Activated CD4-positive, alpha-beta T cell treated with anti-CD3 and anti-CD28 coated beads for 36 hours (primary cell): ENCODE measurements around the gene TMEM163. TPM values are rescaled to one million over a fixed set of nuclear protein-coding genes. Genes with fewer than 3 reads are reported as not detected.

Source experiments
- ATAC-seq: fragments of 200-7000 bp; cut with Tn5 transposase; one replicate; pipeline ENCODE4 v1.10.0; 2021; ENCODE audit warnings: mild to moderate bottlenecking, moderate library complexity
- CTCF ChIA-PET: fragments of 350-600 bp; sonication (Branson Sonifier 250); formaldehyde crosslinking; loops from one replicate; lab custom pipeline; 2021; ENCODE audit warnings: antibody characterized with exemption; lab: Charles Lee
- POLR2A ChIA-PET: fragments of 350-600 bp; sonication (Branson Sonifier 250); formaldehyde crosslinking; loops from one replicate; lab custom pipeline; 2021; ENCODE audit warnings: antibody characterized with exemption, inconsistent platforms; lab: Charles Lee
- DNase-seq: peaks from one replicate; pipeline ENCODE4 v3.0.0-alpha.2; 2020
- H3K27ac Mint-ChIP-seq: one replicate; pipeline ENCODE4 v1.8.0; 2021; ENCODE audit warnings: mixed read lengths
- H3K27me3 Mint-ChIP-seq: one replicate; pipeline ENCODE4 v1.8.0; 2021; ENCODE audit warnings: mixed read lengths
- H3K36me3 Mint-ChIP-seq: one replicate; pipeline ENCODE4 v1.8.0; 2021; ENCODE audit warnings: low read depth, mixed read lengths
- H3K4me1 Mint-ChIP-seq: one replicate; pipeline ENCODE4 v1.8.0; 2021; ENCODE audit warnings: mixed read lengths
- H3K4me3 Mint-ChIP-seq: one replicate; pipeline ENCODE4 v1.8.0; 2021; ENCODE audit warnings: mild to moderate bottlenecking, moderate library complexity, mixed read lengths
- H3K9me3 Mint-ChIP-seq: one replicate; pipeline ENCODE4 v1.8.0; 2021; ENCODE audit warnings: low read depth, mixed read lengths
- intact Hi-C, 2 experiments: fragments of 100-400 bp; cut with DNase I in 1 of 2; cut with micrococcal nuclease in 1 of 2; formaldehyde crosslinking; loops; one replicate each; pipeline versions ENCODE4 v1.14.2 to v1.15.1; 2022 to 2024; cut with DNase I, micrococcal nuclease
- total RNA-seq, 2 experiments: library from RNA; stranded (reverse); gene quantifications; one replicate each; pipeline ENCODE4 v1.2.3, GENCODE V29; 2021

The TMEM163 gene
- total RNA-seq, 2 experiments from 2014 or later, result 0.11 TPM; not detected in 1

DNA sequence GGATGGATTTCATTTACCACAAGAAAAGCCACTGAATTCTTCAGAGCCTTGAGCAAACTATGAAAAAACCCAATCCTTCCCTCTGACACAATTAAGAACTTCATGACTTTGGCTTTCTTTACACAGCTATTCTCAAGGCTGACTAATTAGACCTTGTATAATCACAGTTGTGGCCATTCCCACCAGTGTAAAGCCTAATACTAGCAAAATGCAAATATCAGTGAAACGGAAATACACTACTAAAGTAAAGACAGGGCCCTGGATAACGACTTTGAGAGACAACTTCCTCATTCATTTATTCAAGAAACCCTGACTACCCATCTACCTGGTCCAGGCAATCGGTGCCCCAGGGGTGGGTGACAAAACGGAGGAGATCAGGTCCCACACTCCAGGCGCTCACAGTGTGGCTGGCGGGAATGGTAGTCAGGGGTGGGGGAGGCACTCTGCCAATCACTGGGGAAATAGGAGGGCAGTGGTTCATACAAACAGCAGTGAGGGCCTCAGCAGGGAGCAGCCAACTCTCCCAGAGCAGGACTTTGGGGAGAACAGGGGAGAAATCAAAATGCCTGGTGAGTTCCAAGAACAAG, 28.1 kb downstream of the TMEM163 start:
- CTCF ChIA-PET, result no interaction called here
- no peaks in the 10 kb centered on the region for H3K36me3 Mint-ChIP-seq
- ATAC-seq (no peak), DNase-seq (no peak)
- no peaks in the 10 kb centered on the region for H3K9me3 Mint-ChIP-seq
- H3K27ac Mint-ChIP-seq, result no peak overlapping the region
- H3K4me1 Mint-ChIP-seq, result no peaks in the 10 kb centered on the region
- no peak overlapping the region for H3K4me3 Mint-ChIP-seq
- intact Hi-C loops, result no loop called here
- no peaks in the 10 kb centered on the region for H3K27me3 Mint-ChIP-seq
- POLR2A ChIA-PET, result no interaction called here

DNA sequence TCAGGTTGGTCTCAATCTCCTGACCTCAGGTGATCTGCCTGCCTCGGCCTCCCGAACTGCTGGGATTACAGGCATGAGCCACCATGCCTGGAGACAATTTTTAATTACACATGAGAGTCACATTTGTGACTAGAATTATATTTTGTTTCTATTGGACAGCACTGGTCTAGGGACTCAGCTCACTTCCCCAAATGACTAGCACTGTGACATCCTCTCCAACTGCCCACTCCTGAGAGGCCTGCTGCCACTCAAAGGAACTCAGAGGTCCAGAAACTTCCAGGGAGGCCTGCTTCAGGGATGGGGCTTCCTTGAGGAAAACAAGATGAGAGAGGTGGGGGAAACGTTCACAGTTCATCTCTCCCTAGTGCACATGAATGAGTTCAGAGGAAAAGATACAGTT, 29.5 kb downstream of the TMEM163 start:
- ChIA-PET CTCF (interaction anchor here (0.7 kb wide), 1 partner anchor 45 kb away, joined by 3 read pairs; no protein-coding TSS in a partner anchor), POLR2A (no interaction called here)
- intact Hi-C loops, result no loop called here
- ATAC-seq (no peak), DNase-seq (no peak)
- Mint-ChIP-seq H3K36me3 (no peaks in the 10 kb centered on the region), H3K4me1 (no peaks in the 10 kb centered on the region), H3K9me3 (no peaks in the 10 kb centered on the region), H3K4me3 (no peak overlapping the region), H3K27ac (no peak overlapping the region), H3K27me3 (no peaks in the 10 kb centered on the region)

DNA sequence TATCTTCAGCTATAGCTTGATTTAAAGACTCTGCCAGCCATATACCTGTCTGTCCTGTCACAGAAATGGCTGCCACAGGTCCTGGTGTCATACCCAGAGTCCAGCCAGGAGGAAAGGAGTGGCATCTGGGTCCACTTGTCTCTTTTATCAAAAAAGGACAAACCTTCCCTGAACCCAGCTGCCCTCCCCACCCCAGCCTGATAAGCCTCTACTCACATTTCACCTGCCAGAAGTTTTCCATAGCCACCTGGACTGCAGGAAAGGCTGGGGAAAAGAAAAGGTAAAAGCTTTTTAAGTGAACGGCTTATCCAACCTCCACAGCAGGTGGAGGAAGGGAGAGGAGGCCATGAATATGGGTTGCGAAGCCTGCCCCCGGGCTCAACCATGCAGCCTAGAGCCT, 32.8 kb downstream of the TMEM163 start:
- intact Hi-C loops, result no loop called here
- Mint-ChIP-seq H3K4me1 (peaks cover 19% of the 10 kb centered on the region), H3K9me3 (no peaks in the 10 kb centered on the region), H3K4me3 (no peak overlapping the region), H3K27ac (no peak overlapping the region), H3K27me3 (peaks cover 2% of the 10 kb centered on the region), H3K36me3 (no peaks in the 10 kb centered on the region)
- DNase-seq (no peak), ATAC-seq (no peak)
- ChIA-PET POLR2A (no interaction called here), CTCF (no interaction called here)

DNA sequence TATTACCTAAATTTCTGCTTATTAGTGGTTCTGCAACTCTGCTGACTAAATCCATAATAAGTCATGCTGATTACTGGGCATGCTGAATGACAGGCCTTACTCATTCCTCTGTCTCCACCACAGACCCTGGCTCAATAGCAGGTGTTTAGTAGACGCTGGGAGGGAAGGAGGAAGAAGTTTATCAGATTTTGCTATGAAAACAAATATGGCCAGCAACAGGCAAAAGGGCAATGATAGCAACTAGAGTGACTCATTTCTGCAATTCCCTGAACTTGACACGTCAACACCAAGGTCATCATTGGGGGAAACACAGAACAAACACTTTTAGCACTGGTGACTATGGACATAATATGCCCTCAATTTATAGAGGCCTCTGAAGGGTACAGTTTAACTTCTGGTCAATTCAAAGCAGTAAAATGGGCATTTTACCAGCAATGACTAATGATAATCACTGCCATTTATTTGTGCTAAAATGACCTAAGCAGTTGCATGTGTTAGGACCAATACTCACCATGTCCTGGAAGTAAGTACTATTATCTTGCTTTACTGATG, 35.2 kb downstream of the TMEM163 start:
- Mint-ChIP-seq H3K4me3 (no peak overlapping the region), H3K27me3 (peaks cover 2% of the 10 kb centered on the region), H3K36me3 (no peaks in the 10 kb centered on the region), H3K4me1 (peaks cover 37% of the 10 kb centered on the region), H3K27ac (no peak overlapping the region), H3K9me3 (no peaks in the 10 kb centered on the region)
- peak; percentile 86 for ATAC-seq
- ChIA-PET CTCF (no interaction called here), POLR2A (no interaction called here)
- peak; percentile 43 for DNase-seq
- intact Hi-C loops, result loop anchor here (1.0 to 2.0 kb wide), 3 partner anchors 13 to 31 kb away; no protein-coding TSS in a partner anchor

DNA sequence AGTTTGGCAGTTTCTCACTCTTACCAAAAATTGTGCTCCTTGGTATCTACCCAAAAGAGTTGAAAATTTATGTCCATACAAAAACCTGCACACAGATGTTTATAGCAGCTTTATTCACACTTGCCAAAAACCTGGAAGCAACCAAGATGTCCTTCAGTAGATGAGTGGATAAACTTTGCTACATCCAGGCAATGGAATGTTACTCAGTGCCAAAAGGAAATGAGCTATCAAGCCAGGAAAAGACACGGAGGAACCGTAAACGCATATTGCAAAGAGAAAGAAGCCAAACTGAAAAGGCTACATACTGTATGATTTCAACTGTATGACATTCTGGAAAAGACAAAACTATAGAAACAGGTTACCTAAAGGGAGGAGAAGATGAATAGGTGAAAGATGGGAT, 36.1 kb downstream of the TMEM163 start:
- ATAC-seq, result no peak
- no peaks in the 10 kb centered on the region for H3K36me3 Mint-ChIP-seq
- intact Hi-C loops, result loop anchor here (1.0 to 2.0 kb wide), 3 partner anchors 12 to 32 kb away; no protein-coding TSS in a partner anchor
- peaks cover 2% of the 10 kb centered on the region for H3K27me3 Mint-ChIP-seq
- ChIA-PET POLR2A (no interaction called here), CTCF (interaction anchor here (0.8 kb wide), 1 partner anchor 17 kb away, joined by 3 read pairs; no protein-coding TSS in a partner anchor)
- H3K9me3 Mint-ChIP-seq, result no peaks in the 10 kb centered on the region
- DNase-seq, result no peak
- peaks cover 44% of the 10 kb centered on the region for H3K4me1 Mint-ChIP-seq
- no peak overlapping the region for H3K27ac Mint-ChIP-seq
- H3K4me3 Mint-ChIP-seq, result no peak overlapping the region

DNA sequence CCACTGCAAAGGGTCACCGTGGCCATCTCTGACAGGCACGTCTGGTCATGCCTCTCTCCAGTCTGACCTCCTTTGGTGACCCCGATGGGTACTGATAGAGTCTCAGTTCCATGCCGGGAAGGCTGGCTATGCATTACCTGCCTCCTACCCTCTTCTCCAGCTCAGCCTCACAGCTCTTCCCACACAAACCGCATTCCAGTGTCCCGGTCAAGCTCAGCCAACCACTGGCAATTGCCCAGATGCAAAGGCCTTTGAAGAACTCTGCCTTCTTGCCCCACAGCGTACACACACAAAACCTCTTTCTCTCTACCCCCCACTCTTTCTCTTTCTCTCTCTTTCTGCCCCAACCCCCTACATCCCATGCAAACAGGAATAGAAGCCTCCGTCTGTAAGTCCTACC, 37.6 kb downstream of the TMEM163 start:
- Mint-ChIP-seq H3K4me1 (peaks cover 58% of the 10 kb centered on the region), H3K27me3 (peaks cover 2% of the 10 kb centered on the region), H3K27ac (no peak overlapping the region), H3K36me3 (no peaks in the 10 kb centered on the region), H3K9me3 (no peaks in the 10 kb centered on the region), H3K4me3 (no peak overlapping the region)
- intact Hi-C loops, result no loop called here
- ChIA-PET CTCF (interaction anchor here (1.0 kb wide), 1 partner anchor 21 kb away, joined by 3 read pairs; no protein-coding TSS in a partner anchor), POLR2A (no interaction called here)
- DNase-seq, result no peak
- ATAC-seq, result no peak

DNA sequence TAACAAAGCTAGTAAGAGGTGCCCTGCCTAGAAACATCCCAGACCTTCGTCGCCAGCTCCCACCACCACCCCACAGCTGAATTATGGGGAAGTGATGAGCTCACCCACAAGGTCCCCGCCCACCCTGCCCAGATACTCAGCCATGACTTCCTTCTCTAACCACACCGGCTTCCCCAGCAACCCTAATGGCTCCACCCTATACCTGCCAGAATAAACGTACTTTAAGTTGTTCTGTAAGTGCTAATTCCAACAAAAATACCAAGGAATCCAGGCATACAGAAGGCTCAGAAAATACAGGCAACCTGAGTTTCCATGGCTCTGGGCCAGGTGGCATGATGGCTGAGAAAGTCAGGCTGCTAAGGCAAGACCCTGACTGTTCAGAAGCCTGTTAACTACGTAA, 39.1 kb downstream of the TMEM163 start:
- H3K27ac Mint-ChIP-seq, result peak overlapping the region; percentile 38
- no peaks in the 10 kb centered on the region for H3K9me3 Mint-ChIP-seq
- ChIA-PET CTCF (interaction anchor here (1.9 kb wide), 1 partner anchor 8 kb away, joined by 5 read pairs; no protein-coding TSS in a partner anchor), POLR2A (interaction anchor here (1.4 kb wide), 1 partner anchor 11 kb away, joined by 4 read pairs; no protein-coding TSS in a partner anchor)
- peak; percentile 57 for ATAC-seq
- intact Hi-C loops, result no loop called here
- no peaks in the 10 kb centered on the region for H3K36me3 Mint-ChIP-seq
- H3K4me1 Mint-ChIP-seq, result peaks cover 58% of the 10 kb centered on the region
- H3K27me3 Mint-ChIP-seq, result peaks cover 2% of the 10 kb centered on the region
- DNase-seq, result peak; percentile 46
- H3K4me3 Mint-ChIP-seq, result no peak overlapping the region

DNA sequence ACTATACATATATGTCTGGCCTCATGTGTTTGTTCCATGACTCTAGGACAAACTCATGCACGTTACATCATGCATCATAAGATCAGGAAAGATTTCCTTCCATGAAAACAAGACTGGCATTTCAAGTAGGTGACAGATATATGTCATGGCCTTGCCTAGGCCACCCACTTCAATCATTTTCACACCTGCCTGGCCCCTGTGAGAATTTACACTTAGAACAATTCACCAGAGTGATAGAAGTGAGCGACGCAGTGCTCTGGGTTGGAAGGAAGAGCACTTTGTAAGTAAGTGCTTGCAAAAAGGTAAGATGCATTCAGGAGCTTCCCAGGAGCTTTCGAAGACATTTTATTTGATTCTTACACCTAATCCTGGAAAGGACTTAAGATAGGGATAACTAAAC, 39.5 kb downstream of the TMEM163 start:
- POLR2A ChIA-PET, result interaction anchor here (1.4 kb wide), 1 partner anchor 11 kb away, joined by 4 read pairs; no protein-coding TSS in a partner anchor

DNA sequence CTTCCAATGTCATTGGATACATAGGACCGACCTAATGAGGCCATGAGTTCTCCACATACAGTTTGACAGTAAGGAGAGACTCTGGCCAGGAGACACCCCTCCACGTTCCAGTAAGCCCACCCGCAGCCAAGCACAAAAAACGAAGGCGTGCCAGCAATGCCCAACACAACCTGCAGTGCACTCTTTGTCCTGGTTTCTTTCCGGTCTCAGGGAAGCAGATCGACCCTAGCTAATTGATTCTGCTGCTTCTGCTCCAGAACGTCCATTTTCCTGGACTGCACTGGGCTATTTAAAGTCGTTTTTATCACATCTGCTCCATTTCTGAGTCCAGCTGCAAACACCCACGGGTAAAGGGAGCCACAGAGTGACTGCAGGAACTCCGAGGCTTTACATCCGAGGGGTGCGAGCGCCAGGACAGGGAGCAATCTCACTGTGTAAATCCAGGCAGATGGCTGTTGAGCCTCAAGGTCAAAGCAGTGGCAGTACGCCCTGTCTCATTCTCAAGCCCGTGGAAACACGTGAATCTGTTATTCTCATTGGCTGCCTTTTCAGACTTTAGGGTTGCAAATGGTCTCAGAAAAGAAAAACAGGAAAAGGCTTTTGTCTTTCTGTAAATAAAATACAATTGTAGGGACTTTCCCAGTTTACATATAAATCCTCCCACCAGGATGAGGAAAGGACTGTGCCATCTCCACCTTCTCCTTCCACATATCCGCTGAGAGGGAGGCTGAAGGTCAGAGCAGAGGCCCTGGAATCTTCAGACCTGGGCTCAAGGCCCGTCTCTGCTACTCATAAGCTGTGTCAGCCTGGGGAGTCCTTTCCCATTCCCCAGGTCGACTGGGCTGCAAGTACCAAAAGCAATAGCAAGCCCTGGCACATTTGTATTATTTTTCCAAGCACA, 40.7 kb downstream of the TMEM163 start:
- intact Hi-C loops, result no loop called here
- ChIA-PET CTCF (interaction anchor here (0.6 to 1.9 kb wide), 2 partner anchors 9 to 270 kb away, joined by 3 to 5 read pairs; no protein-coding TSS in a partner anchor), POLR2A (no interaction called here)
- Mint-ChIP-seq H3K9me3 (no peaks in the 10 kb centered on the region), H3K4me1 (peaks cover 49% of the 10 kb centered on the region), H3K27me3 (peaks cover 2% of the 10 kb centered on the region), H3K4me3 (no peak overlapping the region), H3K36me3 (no peaks in the 10 kb centered on the region), H3K27ac (no peak overlapping the region)
- no peak for DNase-seq
- no peak for ATAC-seq

More for the DNA sequence above, 39.5 kb downstream of the TMEM163 start:
- DNase-seq, result no peak
- no peak for ATAC-seq
- H3K27ac Mint-ChIP-seq, result no peak overlapping the region
- CTCF ChIA-PET, result interaction anchor here (1.9 kb wide), 1 partner anchor 8 kb away, joined by 5 read pairs; no protein-coding TSS in a partner anchor
- H3K4me1 Mint-ChIP-seq, result peaks cover 58% of the 10 kb centered on the region
- intact Hi-C loops, result no loop called here
- H3K36me3 Mint-ChIP-seq, result no peaks in the 10 kb centered on the region
- H3K4me3 Mint-ChIP-seq, result no peak overlapping the region
- H3K9me3 Mint-ChIP-seq, result no peaks in the 10 kb centered on the region
- peaks cover 2% of the 10 kb centered on the region for H3K27me3 Mint-ChIP-seq

DNA sequence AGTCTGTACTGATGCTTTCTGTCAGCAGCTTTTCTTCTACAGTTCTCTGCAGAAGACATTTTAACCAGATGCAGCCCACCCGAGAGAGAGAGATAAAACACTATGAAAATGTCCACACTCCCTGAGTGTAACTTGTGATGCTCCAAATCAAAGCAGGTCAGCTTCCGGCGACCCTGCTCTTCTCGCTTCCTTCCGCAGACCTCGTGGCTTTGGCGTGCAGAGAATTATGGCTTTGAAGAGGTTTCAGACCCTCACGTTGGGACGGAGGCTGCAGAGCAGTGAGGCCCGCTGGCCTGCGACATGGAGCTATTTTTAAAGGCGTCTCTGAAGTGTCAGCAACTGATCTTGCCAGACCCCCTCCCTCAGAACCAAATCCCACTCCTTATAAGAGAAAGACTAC, 41.8 kb downstream of the TMEM163 start:
- ChIA-PET POLR2A (no interaction called here), CTCF (interaction anchor here (0.6 kb wide), 1 partner anchor 271 kb away, joined by 3 read pairs; no protein-coding TSS in a partner anchor)
- DNase-seq, result peak; percentile 18

DNA sequence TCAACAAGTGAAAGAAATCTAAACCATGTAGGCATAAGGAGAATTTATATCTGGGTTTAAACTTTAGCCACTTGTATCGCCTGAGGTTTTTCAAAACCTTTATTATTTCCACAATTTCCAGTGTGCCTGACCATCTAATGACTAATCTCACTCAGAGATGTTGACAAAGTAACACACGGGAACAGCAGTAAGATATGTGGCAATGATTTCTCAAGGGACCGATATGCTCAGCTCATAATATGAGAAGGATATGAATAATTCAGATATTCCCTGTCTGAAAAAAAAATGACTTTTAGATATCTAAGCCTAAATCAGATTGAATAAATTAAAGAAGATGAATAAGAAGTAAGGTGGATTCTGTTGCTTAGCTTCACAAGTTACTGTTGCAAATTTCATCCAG, 43.5 kb downstream of the TMEM163 start:
- DNase-seq, result no peak
- no peak overlapping the region for H3K27ac Mint-ChIP-seq
- no peaks in the 10 kb centered on the region for H3K9me3 Mint-ChIP-seq
- ATAC-seq, result no peak
- ChIA-PET CTCF (interaction anchor here (1.5 kb wide), 1 partner anchor 15 kb away, joined by 3 read pairs; no protein-coding TSS in a partner anchor), POLR2A (no interaction called here)
- no peaks in the 10 kb centered on the region for H3K36me3 Mint-ChIP-seq
- intact Hi-C loops, result no loop called here
- H3K27me3 Mint-ChIP-seq, result no peaks in the 10 kb centered on the region
- no peak overlapping the region for H3K4me3 Mint-ChIP-seq
- peaks cover 49% of the 10 kb centered on the region for H3K4me1 Mint-ChIP-seq

More for the DNA sequence above, 41.8 kb downstream of the TMEM163 start:
- H3K4me3 Mint-ChIP-seq, result peak overlapping the region; percentile 24
- intact Hi-C loops, result no loop called here
- peaks cover 46% of the 10 kb centered on the region for H3K4me1 Mint-ChIP-seq
- H3K36me3 Mint-ChIP-seq, result no peaks in the 10 kb centered on the region
- H3K9me3 Mint-ChIP-seq, result no peaks in the 10 kb centered on the region
- H3K27ac Mint-ChIP-seq, result no peak overlapping the region
- no peak for ATAC-seq
- H3K27me3 Mint-ChIP-seq, result no peaks in the 10 kb centered on the region
